BJ (cell line): Measurements from ENCODE around the gene DRC3. TPM values are rescaled to one million over a fixed set of nuclear protein-coding genes. Genes with fewer than 3 reads are reported as not detected.

Experiments used
- CTCF ChIA-PET: fragments of 350-600 bp; formaldehyde crosslinking; extraction: SDS; loops from one replicate; lab custom pipeline; 2021; ENCODE audit warnings: antibody characterized with exemption, inconsistent platforms; lab: Yijun Ruan, JAX
- POLR2A ChIA-PET: fragments of 300-600 bp; sonication (Branson Sonifier 250); formaldehyde crosslinking; extraction: SDS; loops from one replicate; lab custom pipeline; 2021; ENCODE audit warnings: antibody characterized with exemption; lab: Charles Lee
- DNase-seq: peaks from one replicate; pipeline ENCODE4 v3.0.0-alpha.2; 2011; ENCODE audit warnings: low read depth
- H3K27me3 ChIP-seq: 2 replicates; pipeline ENCODE4 v1.6.0; 2011; ENCODE audit warnings: low read length; ENCODE audit not compliant: control insufficient read depth, insufficient read depth
- H3K36me3 ChIP-seq: 2 replicates; pipeline ENCODE4 v1.5.1; 2011; ENCODE audit warnings: low read length; ENCODE audit not compliant: control insufficient read depth, insufficient read depth
- H3K4me3 ChIP-seq: 2 replicates; pipeline ENCODE4 v1.5.1; 2011; ENCODE audit warnings: low read depth, mild to moderate bottlenecking, control low read depth, low read length
- polyA plus RNA-seq: library from polyadenylated mRNA; depleted of rRNA; stranded (reverse); fragments of >200 nt; gene quantifications from 2 replicates; pipeline ENCODE4 v1.2.3, GENCODE V29; 2011
- TF ChIP-seq, protein P1 (sequence below): IDR thresholded peaks from 2 replicates; pipeline ENCODE4 v1.5.1; 2011; ENCODE audit warnings: low read depth, mild to moderate bottlenecking, control low read depth, inconsistent platforms, low read length, moderate library complexity; ENCODE audit not compliant: insufficient read depth

The DRC3 gene
- polyA plus RNA-seq, 1 experiment, result 1.2 TPM

- CTCF ChIA-PET, result interaction anchor here (0.6 kb wide), 1 partner anchor 9 kb away, joined by 3 read pairs; no protein-coding TSS in a partner anchor
- Histone ChIP-seq H3K36me3 (no peaks in the 10 kb centered on the region), H3K4me3 (no peak overlapping the region), H3K27me3 (no peaks in the 10 kb centered on the region)
- DNase-seq, result no peak
- TF ChIP-seq, protein P1, sequence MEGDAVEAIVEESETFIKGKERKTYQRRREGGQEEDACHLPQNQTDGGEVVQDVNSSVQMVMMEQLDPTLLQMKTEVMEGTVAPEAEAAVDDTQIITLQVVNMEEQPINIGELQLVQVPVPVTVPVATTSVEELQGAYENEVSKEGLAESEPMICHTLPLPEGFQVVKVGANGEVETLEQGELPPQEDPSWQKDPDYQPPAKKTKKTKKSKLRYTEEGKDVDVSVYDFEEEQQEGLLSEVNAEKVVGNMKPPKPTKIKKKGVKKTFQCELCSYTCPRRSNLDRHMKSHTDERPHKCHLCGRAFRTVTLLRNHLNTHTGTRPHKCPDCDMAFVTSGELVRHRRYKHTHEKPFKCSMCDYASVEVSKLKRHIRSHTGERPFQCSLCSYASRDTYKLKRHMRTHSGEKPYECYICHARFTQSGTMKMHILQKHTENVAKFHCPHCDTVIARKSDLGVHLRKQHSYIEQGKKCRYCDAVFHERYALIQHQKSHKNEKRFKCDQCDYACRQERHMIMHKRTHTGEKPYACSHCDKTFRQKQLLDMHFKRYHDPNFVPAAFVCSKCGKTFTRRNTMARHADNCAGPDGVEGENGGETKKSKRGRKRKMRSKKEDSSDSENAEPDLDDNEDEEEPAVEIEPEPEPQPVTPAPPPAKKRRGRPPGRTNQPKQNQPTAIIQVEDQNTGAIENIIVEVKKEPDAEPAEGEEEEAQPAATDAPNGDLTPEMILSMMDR, result no peak
- POLR2A ChIA-PET, result no interaction called here
Measured at GRCh38 chr17:17982801-17983200, 10.1 kb downstream of the DRC3 start.

DNA sequence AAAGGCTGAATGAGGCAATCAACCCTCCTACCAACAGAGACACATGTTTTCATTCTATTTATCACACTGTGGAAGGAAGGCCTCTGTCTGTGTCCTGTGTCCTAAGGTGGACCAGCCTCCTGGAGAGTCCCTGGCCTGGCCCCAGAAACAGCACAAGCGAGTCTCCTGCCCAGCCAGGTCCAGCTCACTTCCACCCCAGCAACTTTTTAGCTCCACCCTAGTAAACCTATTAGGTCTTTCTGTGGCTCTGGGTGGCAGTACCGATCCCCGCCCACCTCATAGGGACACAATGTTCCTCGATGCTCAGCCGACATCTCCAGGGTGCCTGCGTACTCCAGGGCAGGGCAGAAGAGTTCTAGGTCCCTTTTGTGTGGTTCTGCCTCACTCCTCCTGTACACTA, 10.7 kb downstream of the DRC3 start:
- CTCF ChIA-PET, result interaction anchor here (0.6 kb wide), 1 partner anchor 10 kb away, joined by 3 read pairs; no protein-coding TSS in a partner anchor

GRCh38 chr17:17983776-17984175, 11.1 kb downstream of the DRC3 start:
- TF ChIP-seq, protein P1, result no peak
- ChIA-PET CTCF (no interaction called here), POLR2A (no interaction called here)
- no peaks in the 10 kb centered on the region for H3K36me3 ChIP-seq
- DNase-seq, result no peak
- H3K4me3 ChIP-seq, result no peak overlapping the region
- H3K27me3 ChIP-seq, result no peaks in the 10 kb centered on the region

More for the DNA sequence above, 10.7 kb downstream of the DRC3 start:
- Histone ChIP-seq H3K27me3 (no peaks in the 10 kb centered on the region), H3K36me3 (no peaks in the 10 kb centered on the region), H3K4me3 (no peak overlapping the region)
- no peak for DNase-seq
- POLR2A ChIA-PET, result no interaction called here
- TF ChIP-seq, protein P1, result no peak

- POLR2A ChIA-PET, result no interaction called here
- no peak for DNase-seq
- Histone ChIP-seq H3K27me3 (no peaks in the 10 kb centered on the region), H3K36me3 (no peaks in the 10 kb centered on the region), H3K4me3 (no peak overlapping the region)
- TF ChIP-seq, protein P1, result no peak
- CTCF ChIA-PET, result interaction anchor here (1.0 to 2.0 kb wide), 4 partner anchors 9 to 48 kb away, joined by 4 to 9 read pairs (median 5); no protein-coding TSS in a partner anchor
Measured at GRCh38 chr17:17985153-17985552, 12.5 kb downstream of the DRC3 start.

DNA sequence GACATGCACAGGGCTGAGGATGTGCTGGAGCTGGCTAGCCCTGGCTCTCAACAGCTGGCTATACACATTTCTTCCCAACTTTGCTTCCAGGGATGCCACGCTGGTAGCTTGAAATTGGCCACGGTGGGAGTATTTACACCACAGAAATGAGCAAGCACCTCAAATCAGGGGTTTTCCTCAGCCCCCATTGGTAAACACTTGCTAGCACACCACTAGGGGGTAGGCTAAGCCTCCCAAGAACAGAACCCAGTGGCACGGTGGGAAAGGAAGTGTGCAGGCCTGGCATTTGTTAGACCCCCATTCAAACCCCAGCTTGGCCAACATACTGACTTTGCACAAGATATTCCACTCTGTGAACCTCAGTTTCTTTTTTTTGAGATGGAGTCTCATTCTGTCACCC, 12.9 kb downstream of the DRC3 start:
- ChIA-PET CTCF (interaction anchor here (1.4 to 2.0 kb wide), 3 partner anchors 8 to 48 kb away, joined by 4 to 9 read pairs (median 6); no protein-coding TSS in a partner anchor), POLR2A (no interaction called here)
- Histone ChIP-seq H3K27me3 (no peaks in the 10 kb centered on the region), H3K36me3 (no peaks in the 10 kb centered on the region), H3K4me3 (no peak overlapping the region)
- TF ChIP-seq, protein P1, result peak; percentile 28; the same call in 1 of the 2 replicates
- DNase-seq, result no peak
